NCI-H2171 (cell line): Measurements from ENCODE around the gene EPB41L3.
"Not testable (repeated sequence)": the region's sequence is repeated elsewhere in the genome, so short reads cannot be mapped to it uniquely, and the experiment has no call there.

ENCODE experiments used
- DNase-seq: peaks from one replicate; lab custom pipeline; 2025; lab: John Stamatoyannopoulos, UW

Gene EPB41L3

GRCh38 chr18:5543773-5544389 is at the start of gene EPB41L3:
EPB41L3 (minus strand) TSS chr18:5543997; CDS start chr18:5489183, 54,814 bp downstream.
- peak; percentile 45 for DNase-seq

DNA sequence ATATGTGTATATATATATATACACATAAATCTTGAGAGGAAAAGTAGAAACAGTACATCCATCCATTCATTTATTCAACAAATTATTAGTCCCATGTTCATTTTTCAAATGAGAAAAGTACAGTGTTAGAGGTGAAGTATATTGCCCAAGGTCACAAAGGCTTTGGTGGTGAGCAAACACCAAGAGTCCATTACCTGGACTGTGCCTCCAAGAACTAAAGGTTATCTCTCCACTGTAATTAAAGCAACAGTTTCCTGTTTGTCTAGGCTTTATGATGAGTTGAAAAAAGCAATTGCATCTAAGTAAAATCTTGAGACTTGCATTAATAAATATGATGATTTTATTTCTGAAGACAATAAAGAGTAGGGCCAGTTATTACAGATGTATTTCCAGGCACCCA is 44.7 kb upstream of the EPB41L3 start:
- DNase-seq: no peak

DNA sequence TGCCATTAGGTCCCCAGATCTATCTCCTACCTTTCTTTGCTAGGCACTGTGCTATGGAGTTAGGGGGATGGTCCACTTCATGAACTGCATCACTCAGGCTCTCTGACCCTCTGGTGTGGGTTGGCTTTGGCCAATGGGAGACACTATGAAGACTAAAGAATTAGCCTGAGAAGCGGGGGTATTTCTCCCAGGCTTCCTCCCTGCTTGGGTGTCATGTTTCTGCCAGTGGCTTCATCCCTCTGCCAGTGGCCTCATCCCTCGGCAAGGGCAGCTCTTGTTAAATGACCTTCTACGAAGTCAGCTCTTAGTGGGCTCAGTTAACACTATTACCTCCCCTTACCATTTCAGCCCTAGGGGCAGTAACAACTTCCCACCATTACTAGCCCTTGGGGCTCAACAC is 41.9 kb upstream of the EPB41L3 start:
- DNase-seq: no peak

DNA sequence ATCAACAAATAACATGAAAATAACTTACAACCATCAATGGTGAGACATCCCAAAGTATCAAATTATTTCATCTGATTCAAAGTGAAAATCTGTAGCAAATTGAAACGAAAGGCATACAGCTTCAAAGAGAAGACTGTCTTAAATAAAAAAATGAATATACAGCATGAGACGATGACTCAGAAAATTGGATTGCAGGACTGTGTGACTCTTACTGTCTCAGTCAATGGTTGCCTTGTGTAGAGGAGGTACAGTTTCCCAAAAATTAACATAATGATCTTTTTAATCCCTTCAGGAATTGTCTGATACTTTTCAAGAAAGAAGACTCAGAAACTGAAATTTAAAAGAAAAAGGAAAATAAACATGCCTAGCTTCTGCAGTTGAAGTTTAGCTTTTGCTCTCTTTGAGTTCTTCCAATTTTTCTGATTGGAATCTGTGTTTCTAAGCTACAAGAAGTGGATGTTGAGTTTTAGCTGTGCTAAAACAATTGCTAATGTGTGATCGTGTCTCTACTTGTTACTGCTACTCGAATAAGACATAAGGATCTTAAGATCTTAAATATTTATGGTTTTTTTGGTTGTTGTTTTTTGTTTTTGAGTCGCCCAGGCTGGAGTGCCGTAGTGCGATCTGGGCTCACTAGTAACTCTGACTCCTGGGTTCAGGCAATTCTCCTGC is 41.1 kb upstream of the EPB41L3 start:
- no peak for DNase-seq

DNA sequence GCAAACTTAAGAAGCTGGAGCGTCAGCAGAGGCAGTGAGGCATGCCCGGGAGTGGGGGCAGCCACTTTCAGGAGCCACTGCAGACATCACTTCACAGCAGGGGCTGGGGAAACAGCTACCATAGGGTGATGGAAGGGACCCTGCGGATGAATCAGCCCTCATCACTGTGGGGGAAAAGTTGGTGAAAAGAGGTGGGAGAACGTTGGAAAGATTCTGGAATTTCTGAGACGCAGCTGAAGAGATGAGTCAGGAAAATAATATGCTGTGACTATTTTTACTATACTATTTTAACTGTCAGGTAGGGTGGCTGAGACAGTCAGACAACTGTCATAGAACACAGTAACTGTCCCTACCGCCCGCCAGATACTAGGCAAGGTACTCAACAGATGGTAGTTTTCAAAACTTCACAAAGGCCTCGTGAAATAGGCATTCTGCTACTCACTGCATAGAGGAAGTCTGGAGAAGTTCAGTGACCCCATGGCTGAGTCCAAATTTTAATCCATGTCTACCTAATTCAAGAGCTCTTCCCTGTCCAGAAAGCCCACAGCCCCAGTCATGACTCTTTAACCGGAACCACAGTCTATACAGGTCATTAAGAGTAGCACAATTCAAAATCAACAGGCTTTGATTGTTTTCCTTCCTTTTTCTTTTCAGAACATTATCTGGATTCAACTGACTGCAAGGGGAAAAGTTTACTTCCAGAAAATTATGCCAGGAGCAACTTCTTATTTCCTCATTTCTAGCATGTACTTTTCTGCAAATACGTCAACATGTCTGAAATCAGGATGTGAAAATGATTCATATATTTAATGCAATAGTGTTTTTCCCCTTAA is 39.3 kb upstream of the EPB41L3 start:
- no peak for DNase-seq

DNA sequence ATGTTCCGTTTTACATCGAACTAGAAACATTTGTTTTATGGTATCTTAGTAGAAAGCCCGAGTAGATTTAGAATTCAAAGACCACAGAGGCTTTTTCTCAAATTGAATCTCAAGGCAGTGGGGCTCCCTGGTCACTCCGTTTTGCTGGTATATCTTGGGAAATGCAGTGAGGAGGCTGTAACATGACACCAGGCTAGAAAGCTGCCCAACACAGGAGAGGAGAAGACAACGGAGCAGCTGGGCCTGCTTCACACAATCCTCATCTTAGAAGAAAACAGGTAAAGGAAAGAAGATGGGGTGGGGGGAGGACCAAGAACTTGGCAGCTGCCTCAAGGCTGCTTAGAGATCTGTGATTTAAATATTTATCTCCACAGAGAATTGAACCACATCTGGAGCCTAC is 38.3 kb upstream of the EPB41L3 start:
- DNase-seq: no peak

DNA sequence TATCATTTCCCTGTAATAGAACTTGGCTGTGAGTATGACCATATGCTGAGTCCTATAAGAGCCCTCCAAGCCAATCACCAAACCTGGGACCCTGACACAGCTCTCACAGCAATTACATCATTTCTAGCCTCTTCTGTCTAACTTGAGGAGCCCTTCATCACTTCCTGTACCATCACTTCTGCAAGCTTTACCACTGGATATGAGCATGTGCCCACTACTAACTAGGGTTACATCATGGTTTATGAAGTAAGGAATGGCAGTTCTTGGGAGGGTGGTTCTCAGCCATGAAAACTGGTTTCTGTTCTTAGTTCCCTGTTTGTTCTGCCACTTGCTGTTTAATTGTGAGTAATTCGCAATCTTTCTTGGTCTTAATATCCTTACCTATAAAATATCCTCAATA is 31.0 kb upstream of the EPB41L3 start:
- DNase-seq: no peak

GRCh38 chr18:5571666-5572065 is 27.9 kb upstream of the EPB41L3 start:
- no peak for DNase-seq

GRCh38 chr18:5570613-5571012 is 26.8 kb upstream of the EPB41L3 start:
- not testable (repeated sequence) for DNase-seq

DNA sequence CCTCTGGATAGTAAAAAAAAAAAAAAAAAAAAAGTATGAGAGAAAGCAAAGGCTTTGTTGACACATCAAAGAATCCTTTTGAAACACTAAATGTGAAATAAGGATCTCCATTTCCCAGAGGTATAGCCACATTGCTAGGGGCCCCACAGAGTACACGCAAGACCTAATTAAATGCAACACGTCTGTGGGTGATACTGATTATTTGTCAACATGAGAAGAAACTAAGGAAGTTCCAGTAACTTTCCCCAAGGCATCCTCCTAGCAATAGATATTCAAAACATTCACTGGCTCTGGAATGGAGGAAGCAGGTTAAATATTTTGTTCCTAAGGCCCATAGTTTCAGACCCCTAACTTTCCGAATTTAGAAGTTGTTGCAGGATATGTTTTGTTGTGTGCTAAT is 24.6 kb upstream of the EPB41L3 start:
- no peak for DNase-seq

DNA sequence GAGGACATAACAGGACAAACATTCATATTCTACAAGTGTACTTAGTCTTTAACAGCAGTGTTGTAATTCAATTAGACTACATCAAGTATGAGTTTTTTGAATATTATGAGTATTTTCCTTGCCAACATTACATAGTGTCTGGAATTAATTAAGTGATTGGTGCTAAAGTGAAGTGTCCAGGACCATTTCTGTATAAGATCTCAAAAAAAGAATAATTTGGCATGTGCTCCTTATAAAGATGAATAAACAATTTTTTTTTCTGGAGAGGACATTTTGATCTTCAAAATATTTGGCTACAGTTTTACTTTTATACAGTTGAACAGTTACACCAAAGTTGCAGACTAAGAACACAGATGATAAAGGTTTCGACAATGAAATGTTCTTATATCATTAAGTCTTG is 15.1 kb upstream of the EPB41L3 start:
- DNase-seq: no peak

- DNase-seq: no peak
Measured at GRCh38 chr18:5556310-5556974, 12.6 kb upstream of the EPB41L3 start.

DNA sequence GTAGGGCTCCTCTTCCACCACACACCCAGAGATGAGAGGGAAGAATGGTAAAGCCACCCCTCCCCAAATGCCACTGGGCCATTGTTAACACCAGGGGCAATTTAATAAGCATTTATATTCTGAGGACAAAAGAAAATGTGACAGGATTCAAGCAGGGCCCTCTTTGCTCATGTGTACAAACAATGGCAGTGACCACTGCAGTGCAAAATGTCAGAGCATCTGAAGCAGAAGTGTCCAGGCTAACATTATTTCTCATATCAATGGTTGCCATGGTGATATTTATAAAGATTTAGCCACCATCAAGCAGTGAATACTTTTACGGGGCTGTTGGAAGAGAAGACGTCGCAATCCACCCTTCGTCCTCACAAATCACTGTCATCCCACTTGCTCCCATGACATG is 10.8 kb upstream of the EPB41L3 start:
- DNase-seq: no peak

DNA sequence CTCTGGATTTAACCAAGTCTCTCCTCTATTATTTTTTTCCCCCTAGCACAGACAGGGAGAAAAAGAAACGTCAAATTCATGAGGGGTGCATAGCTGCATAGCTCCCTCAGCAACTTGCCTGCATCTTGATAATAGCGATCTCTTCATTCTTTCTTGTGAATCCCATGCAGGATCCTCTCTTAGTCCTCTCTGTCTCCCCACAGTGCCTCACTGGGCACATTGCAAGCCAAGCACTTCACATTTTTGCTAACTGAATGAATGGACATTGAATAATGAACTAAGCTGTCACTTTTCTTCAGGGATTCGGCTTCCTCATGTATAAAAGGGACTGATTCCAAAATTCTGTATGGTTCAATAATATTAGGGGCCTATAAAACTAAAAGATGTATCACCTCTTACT is 2.9 kb upstream of the EPB41L3 start:
- no peak for DNase-seq

GRCh38 chr18:5543036-5543680 is 639 bp downstream of the EPB41L3 start:
- peak; percentile 63 for DNase-seq

GRCh38 chr18:5542515-5543035 is 1.2 kb downstream of the EPB41L3 start:
- peak; percentile 25 for DNase-seq

- DNase-seq: no peak
Measured at GRCh38 chr18:5541644-5542043, 2.2 kb downstream of the EPB41L3 start.

DNA sequence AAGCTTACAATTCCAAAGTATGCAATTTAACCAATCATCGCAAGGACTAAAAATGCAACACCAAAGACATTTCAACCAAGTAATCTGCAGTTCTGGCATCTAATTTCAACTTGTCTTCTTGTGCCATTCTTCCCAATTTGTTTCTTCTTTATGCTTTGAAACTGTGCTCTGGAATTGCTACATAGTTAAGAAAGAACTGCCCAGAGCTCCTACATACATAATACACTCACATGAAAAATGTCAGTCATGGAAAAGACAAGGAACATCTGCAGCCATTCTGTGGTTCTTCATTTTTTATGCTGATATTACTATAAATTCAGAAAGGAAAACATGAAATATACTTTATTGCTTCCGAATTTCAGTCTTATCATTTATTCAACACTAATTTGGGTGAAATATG is 4.4 kb downstream of the EPB41L3 start:
- no peak for DNase-seq

DNA sequence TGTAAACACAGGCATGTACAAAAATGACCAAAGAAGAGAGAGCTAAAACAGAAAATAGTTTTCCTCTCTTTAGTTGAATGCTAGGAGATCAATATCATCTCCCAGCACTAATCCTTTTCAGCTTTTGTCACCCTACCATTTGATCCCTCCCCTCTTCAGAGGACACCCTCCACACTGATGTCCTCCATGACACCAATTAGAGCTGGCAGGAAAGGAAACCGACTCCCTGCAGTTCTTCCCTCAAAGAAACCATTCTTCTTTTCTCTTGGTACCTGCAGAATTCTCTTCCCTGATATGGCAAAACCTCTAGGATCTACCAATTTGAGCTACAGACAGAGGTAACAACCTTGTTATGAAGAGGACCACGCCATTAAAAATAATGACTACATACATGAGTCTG is 5.3 kb downstream of the EPB41L3 start:
- DNase-seq: no peak

DNA sequence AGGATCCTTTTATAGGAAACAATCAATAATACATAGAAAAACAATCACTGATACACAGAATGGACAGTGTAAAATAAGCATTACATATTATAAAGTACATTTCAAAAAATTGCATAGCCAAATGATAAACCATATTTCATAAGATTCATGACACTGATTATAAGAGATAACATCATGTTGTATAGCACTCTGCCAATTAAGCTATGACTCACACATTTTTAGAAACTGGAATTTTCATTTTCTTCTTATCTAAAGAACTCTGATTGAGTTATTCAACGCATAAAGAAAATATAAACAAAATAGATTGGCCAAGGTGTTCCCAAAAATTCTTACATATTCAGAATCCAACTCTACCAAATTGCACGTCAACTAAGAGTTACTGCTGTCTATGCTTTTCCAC is 5.9 kb downstream of the EPB41L3 start:
- DNase-seq: no peak

DNA sequence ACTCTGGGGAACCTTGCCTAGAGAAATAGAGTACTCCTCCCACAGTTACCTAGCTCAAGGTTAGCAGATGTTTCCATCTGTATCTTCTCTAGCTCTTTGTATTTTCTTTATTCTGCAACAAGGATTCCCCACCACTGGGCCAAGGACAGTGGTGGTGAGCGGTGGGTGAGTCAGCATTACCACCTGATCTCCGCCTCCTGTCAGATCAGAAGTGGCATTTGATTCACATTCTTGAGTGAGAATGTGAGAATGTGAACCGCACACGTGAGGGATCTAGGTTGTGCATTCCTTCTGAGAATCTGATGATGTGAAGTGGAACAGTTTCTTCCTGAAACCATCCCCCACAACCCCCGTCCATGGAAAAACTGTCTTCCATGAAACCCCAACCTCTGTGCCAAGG is 9.0 kb downstream of the EPB41L3 start:
- DNase-seq: no peak

DNA sequence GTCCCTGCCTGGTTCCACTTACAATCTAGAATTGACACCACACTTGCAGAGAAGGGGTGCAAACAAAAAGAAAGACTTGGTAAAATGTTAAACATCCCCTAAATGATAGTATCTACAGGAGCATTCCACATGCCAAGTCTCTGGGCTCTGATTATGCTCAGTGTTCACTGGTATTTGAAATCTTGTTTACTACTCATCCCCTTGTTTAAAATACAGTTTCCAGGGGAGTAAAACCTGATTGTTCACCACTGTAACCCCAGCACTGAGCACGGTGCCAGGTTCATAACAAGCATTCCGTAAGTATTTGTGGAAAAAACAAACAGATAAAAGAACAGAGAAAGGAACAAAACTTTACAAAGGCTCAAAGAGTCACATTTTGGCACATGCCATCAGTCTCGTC is 11.7 kb downstream of the EPB41L3 start:
- DNase-seq: no peak
